ENCODE data around the gene OSBPL3.
"Not testable (repeated sequence)": the region's sequence is repeated elsewhere in the genome, so short reads cannot be mapped to it uniquely, and the experiment has no call there.

- TF ChIP-seq CTCF, POLR2A (IDR thresholded peaks at IDR 0.05): not testable (repeated sequence)
Observed at GRCh38 chr7:24794751-24795406, 185.1 kb downstream of the OSBPL3 start.

All from body of pancreas (tissue), 4 donors.